ENCODE measurements around the gene ST3GAL5. TPM values are rescaled to one million over a fixed set of nuclear protein-coding genes. Genes with fewer than 3 reads are reported as not detected.

ST3GAL5 gene
- total RNA-seq, 1 donor from 2014 or later, result 29.7 TPM

DNA sequence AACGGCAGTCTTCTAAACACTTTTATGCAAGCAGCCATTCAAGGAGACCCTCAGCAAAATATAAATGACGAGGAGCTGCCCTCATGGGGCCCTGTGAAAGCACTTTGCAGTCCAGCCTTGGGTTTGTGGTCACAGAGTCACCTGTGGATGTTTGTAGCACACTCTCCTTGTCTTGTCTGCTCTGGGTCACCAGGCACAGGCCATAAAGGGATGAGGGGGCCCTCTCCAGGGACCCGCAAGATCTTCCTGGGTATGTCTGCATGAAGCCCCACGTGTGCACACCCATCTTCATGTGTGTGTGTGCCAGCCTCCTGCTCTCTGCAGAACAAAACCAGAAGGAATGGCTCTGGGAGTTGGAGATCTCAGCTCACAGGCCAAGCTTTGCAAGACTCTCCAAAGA, 98.8 kb downstream of the ST3GAL5 start:
- Histone ChIP-seq H3K36me3 (ENCODE audit: control insufficient read depth, insufficient read depth, low read length) (no peaks in the 10 kb centered on the region), H3K4me3 (ENCODE audit: low read depth, low read length) (no peak overlapping the region), H3K27me3 (ENCODE audit: control insufficient read depth, insufficient read depth, low read length) (peaks cover 6% of the 10 kb centered on the region)
- no peak for FAIRE-seq
- DNase-seq (ENCODE audit: low read depth), result no peak
- TF ChIP-seq, protein P1, sequence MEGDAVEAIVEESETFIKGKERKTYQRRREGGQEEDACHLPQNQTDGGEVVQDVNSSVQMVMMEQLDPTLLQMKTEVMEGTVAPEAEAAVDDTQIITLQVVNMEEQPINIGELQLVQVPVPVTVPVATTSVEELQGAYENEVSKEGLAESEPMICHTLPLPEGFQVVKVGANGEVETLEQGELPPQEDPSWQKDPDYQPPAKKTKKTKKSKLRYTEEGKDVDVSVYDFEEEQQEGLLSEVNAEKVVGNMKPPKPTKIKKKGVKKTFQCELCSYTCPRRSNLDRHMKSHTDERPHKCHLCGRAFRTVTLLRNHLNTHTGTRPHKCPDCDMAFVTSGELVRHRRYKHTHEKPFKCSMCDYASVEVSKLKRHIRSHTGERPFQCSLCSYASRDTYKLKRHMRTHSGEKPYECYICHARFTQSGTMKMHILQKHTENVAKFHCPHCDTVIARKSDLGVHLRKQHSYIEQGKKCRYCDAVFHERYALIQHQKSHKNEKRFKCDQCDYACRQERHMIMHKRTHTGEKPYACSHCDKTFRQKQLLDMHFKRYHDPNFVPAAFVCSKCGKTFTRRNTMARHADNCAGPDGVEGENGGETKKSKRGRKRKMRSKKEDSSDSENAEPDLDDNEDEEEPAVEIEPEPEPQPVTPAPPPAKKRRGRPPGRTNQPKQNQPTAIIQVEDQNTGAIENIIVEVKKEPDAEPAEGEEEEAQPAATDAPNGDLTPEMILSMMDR (IDR thresholded peaks at IDR 0.05; ENCODE audit: insufficient read depth, low read length, severe bottlenecking), result no peak

DNA sequence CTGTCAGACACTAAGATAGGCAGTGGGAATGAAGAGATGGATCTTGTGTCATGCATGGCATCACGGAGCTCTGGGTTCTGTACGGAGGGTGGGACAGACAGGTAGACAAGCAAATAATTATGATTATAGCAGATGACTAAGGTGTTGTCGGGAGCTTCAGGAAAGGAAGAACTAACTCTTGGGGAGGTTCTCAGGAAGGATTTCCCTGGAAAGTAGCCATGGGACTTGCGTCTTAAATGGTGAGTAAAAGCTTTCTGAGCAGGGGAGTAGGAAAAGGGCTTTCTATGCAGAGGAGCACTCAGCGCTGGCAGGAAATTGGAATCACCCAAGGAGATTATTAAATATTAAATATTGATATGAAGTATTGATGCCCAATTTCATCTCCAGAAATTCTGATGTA, 99.5 kb downstream of the ST3GAL5 start:
- TF ChIP-seq, protein P1 (IDR thresholded peaks at IDR 0.05; ENCODE audit: insufficient read depth, low read length, severe bottlenecking), result no peak
- no peaks in the 10 kb centered on the region for H3K36me3 ChIP-seq (ENCODE audit: control insufficient read depth, insufficient read depth, low read length)
- H3K27me3 ChIP-seq (ENCODE audit: control insufficient read depth, insufficient read depth, low read length), result peaks cover 8% of the 10 kb centered on the region
- no peak for DNase-seq (ENCODE audit: low read depth)
- no peak overlapping the region for H3K4me3 ChIP-seq (ENCODE audit: low read depth, low read length)
- no peak for FAIRE-seq

DNA sequence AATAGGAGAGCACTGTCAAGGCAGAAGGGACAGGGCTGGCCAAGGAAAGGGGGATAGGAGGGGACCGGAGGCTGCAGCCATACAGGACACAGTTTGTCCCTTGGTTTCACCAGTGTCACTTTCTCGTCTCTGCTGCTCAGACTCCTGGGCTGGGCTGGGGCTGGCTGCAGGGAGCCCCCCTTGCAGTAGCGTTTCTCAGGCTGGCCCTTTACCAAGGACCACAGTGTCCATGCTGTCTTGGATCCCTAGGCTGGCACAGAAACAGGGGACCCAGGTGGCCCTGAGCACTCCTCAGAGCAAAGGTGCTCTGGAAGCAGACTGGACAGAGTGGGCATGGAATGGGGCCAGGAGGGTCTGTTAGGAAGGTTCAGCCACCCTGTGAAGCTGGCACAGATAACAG, 100.2 kb downstream of the ST3GAL5 start:
- no peaks in the 10 kb centered on the region for H3K36me3 ChIP-seq (ENCODE audit: control insufficient read depth, insufficient read depth, low read length)
- TF ChIP-seq, protein P1 (IDR thresholded peaks at IDR 0.05; ENCODE audit: insufficient read depth, low read length, severe bottlenecking), result no peak
- DNase-seq (ENCODE audit: low read depth) (no peak), FAIRE-seq (no peak)
- no peak overlapping the region for H3K4me3 ChIP-seq (ENCODE audit: low read depth, low read length)
- peaks cover 8% of the 10 kb centered on the region for H3K27me3 ChIP-seq (ENCODE audit: control insufficient read depth, insufficient read depth, low read length)

DNA sequence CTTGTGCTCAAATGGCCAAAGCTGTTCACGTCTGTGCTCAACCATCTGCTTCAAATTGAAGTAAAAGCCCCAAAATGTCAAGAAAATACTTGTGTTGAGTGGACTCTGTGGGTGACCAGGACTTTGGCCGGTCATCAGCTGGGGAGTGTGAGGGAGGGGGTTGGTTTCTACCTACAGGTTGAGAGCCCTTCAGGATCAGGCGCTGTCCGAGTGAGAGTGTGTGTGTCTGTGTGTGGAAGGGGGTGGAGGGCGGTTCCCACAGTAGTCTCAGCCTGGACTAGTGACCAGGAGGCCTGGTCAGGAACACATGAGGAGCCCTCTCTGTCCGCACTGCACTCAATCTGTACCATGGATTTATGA, 100.8 kb downstream of the ST3GAL5 start:
- TF ChIP-seq, protein P1 (IDR thresholded peaks at IDR 0.05; ENCODE audit: insufficient read depth, low read length, severe bottlenecking), result no peak
- H3K36me3 ChIP-seq (ENCODE audit: control insufficient read depth, insufficient read depth, low read length), result no peaks in the 10 kb centered on the region
- FAIRE-seq, result no peak
- H3K4me3 ChIP-seq (ENCODE audit: low read depth, low read length), result no peak overlapping the region
- no peak for DNase-seq (ENCODE audit: low read depth)
- peaks cover 8% of the 10 kb centered on the region for H3K27me3 ChIP-seq (ENCODE audit: control insufficient read depth, insufficient read depth, low read length)

DNA sequence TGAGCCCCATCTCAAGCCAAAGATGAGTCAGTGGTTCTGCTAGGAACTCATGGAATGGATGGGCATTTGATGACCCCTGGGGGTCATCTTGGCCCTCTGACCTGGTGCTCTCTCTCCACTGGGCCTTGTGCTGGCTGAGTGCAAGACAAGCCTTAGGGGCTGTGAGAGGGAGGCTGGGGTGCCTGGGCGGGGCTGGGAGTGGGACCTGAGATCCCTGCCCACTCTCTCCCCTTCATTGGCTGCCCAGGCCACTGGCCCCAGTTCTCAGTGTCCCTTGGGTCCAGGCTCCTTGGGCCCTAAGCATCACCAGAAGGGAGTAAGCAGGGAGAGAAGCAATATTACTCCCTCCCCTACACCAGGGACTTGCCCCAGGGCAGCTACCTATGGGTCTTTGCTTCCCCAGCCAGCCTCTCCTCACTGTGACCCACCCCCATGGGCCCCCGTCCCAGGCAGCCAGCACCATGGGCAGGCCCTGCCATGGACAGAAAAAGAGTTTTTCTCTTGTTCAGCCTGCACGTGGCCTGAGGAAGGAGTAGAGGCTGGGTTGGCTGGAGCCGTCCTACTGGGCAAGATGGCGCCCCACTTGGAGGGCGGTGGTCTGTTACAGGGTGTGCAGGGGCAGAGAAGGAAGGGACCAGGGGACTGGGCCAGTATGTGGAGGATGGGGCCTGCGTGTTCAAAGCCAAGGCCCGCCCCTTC, 101.4 kb downstream of the ST3GAL5 start:
- TF ChIP-seq, protein P1 (IDR thresholded peaks at IDR 0.05; ENCODE audit: insufficient read depth, low read length, severe bottlenecking), result no peak
- FAIRE-seq (no peak), DNase-seq (ENCODE audit: low read depth) (no peak)
- Histone ChIP-seq H3K36me3 (ENCODE audit: control insufficient read depth, insufficient read depth, low read length) (no peaks in the 10 kb centered on the region), H3K27me3 (ENCODE audit: control insufficient read depth, insufficient read depth, low read length) (peaks cover 8% of the 10 kb centered on the region), H3K4me3 (ENCODE audit: low read depth, low read length) (no peak overlapping the region)

Other genes with a start within 250 kb of the ST3GAL5 start
- gene SFTPB, start 220.8 kb downstream of the ST3GAL5 start, total RNA-seq, result not detected in 2 replicates
- gene GNLY, start 194.6 kb downstream of the ST3GAL5 start, total RNA-seq, result not detected in 2 replicates
- gene ATOH8, start 135.0 kb downstream of the ST3GAL5 start, total RNA-seq, result 0.79 TPM in 1 of 2 replicates, not detected in the other
- 9.7 and 12.0 TPM in 2 replicates for gene POLR1A, start 216.9 kb upstream of the ST3GAL5 start, total RNA-seq
- 48.4 and 57.2 TPM in 2 replicates for gene PTCD3, start 217.2 kb upstream of the ST3GAL5 start, total RNA-seq